OCI-LY7 (cell line): Measurements from ENCODE around the gene PTPRB. TPM values are rescaled to one million over a fixed set of nuclear protein-coding genes. Genes with fewer than 3 reads are reported as not detected.

Experiments
- BruUV-seq: library from RNA; stranded (reverse); fragments of 400-500 nt; replicated peaks from 2 replicates; lab custom pipeline; 2021; lab: Mats Ljungman, UMichigan
- CTCF ChIA-PET: fragments of 300-600 bp; sonication (Branson Sonifier 250); formaldehyde crosslinking; loops from one replicate; lab custom pipeline; 2022; ENCODE audit warnings: antibody characterized with exemption; ENCODE audit not compliant: unreplicated experiment; lab: Charles Lee
- POLR2A ChIA-PET: fragments of 300-600 bp; sonication (Branson Sonifier 250); formaldehyde crosslinking; loops from one replicate; lab custom pipeline; 2022; ENCODE audit warnings: antibody characterized with exemption; lab: Charles Lee
- DNase-seq: peaks from one replicate; pipeline ENCODE4 v3.0.0-alpha.2; 2015; ENCODE audit warnings: low spot score
- H2AFZ ChIP-seq: fragments of 200-600 bp; sonication (generic), shearing (Covaris generic); 2 replicates; pipeline ENCODE4 v1.6.1; 2014; ENCODE audit warnings: mild to moderate bottlenecking, antibody characterized with exemption, low read length, moderate library complexity
- H3K27ac ChIP-seq: fragments of 200-600 bp; sonication (generic); 2 replicates; pipeline ENCODE4 v1.5.1; 2014; ENCODE audit warnings: mixed run types, low read depth, mild to moderate bottlenecking, moderate library complexity, low read length, inconsistent platforms; ENCODE audit not compliant: poor library complexity, severe bottlenecking
- H3K36me3 ChIP-seq: fragments of 200-600 bp; sonication (generic); 2 replicates; pipeline ENCODE4 v1.6.1; 2014; ENCODE audit warnings: mild to moderate bottlenecking, antibody characterized with exemption, low read length, moderate library complexity, mixed read lengths; ENCODE audit not compliant: insufficient read depth
- H3K4me1 ChIP-seq: fragments of 200-600 bp; sonication (generic); 2 replicates; pipeline ENCODE4 v1.5.1; 2014; ENCODE audit warnings: mild to moderate bottlenecking, low read length; ENCODE audit not compliant: insufficient read depth, poor library complexity, severe bottlenecking
- H3K4me2 ChIP-seq: fragments of 200-600 bp; sonication (generic); 2 replicates; pipeline ENCODE4 v1.6.1; 2014; ENCODE audit warnings: mild to moderate bottlenecking, low read length
- H3K4me3 ChIP-seq: fragments of 200-600 bp; sonication (generic); 2 replicates; pipeline ENCODE4 v1.5.1; 2014; ENCODE audit warnings: mild to moderate bottlenecking, low read depth, low read length; ENCODE audit not compliant: poor library complexity, severe bottlenecking
- H3K79me2 ChIP-seq: fragments of 200-600 bp; sonication (generic); 2 replicates; pipeline ENCODE4 v1.6.1; 2016; ENCODE audit warnings: low read depth, mild to moderate bottlenecking, low read length, moderate library complexity, mixed read lengths; ENCODE audit not compliant: insufficient read depth
- H3K9me2 ChIP-seq: fragments of 200-600 bp; sonication (generic); 2 replicates; pipeline ENCODE4 v1.6.1; 2016; ENCODE audit warnings: mild to moderate bottlenecking, low read length, mixed read lengths; ENCODE audit not compliant: insufficient read depth
- H3K9me3 ChIP-seq: fragments of 200-600 bp; sonication (generic); 2 replicates; pipeline ENCODE4 v1.6.1; 2014; ENCODE audit warnings: mild to moderate bottlenecking, mixed run types, low read length, mixed read lengths
- H4K20me1 ChIP-seq: fragments of 200-600 bp; sonication (generic); 2 replicates; pipeline ENCODE4 v1.6.1; 2014; ENCODE audit warnings: mild to moderate bottlenecking, antibody characterized with exemption, low read length, moderate library complexity, mixed read lengths; ENCODE audit not compliant: insufficient read depth
- CTCF ChIP-seq: fragments of 200-600 bp; sonication (generic); conservative IDR thresholded peaks from 2 replicates; pipeline ENCODE4 v1.5.1; 2014; ENCODE audit warnings: mild to moderate bottlenecking, antibody characterized with exemption, low read length, moderate library complexity, mixed read lengths
- EZH2phosphoT487 ChIP-seq: fragments of 200-600 bp; sonication (generic); IDR thresholded peaks from 2 replicates; pipeline ENCODE4 v1.6.1; 2018; ENCODE audit warnings: low read depth, borderline replicate concordance, mild to moderate bottlenecking, mixed run types, antibody characterized with exemption, low read length, moderate library complexity, mixed read lengths
- intact Hi-C: fragments of 100-400 bp; cut with micrococcal nuclease; formaldehyde crosslinking; loops from one replicate; pipeline ENCODE4 v1.10.0; 2022; ENCODE audit not compliant: unreplicated experiment
- total RNA-seq, 2 experiments: library from RNA; depleted of rRNA in 1 of 2; stranded (reverse); fragments of >200 nt in 1 of 2; shearing (Covaris generic) in 1 of 2; gene quantifications; 2 replicates each; pipeline ENCODE4 v1.2.3, GENCODE V29; 2014 to 2022

PTPRB gene
- total RNA-seq, 2 experiments from 2014 or later = not detected

DNA sequence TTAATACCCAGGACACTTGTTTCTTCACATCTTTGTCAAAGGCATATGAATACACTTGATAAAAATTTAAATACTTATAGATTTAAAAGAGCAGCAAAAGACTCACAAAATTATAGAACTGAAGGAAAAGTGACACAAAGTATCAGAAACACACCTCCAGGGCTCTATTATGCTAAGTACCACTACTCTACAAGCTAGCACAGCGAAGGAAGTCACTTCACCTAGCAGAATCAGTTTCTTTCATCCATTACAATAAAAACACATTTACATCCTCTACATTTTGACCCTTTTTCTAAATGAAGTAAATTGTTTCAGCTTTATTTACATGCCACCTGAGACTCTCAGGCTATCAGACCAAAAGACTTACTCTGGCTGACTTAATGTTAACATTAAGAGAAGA, 26.6 kb upstream of the PTPRB start:
- no peak for DNase-seq
- Histone ChIP-seq H3K79me2 (no peaks in the 10 kb centered on the region), H3K4me3 (no peak overlapping the region), H4K20me1 (no peaks in the 10 kb centered on the region), H3K4me2 (no peak overlapping the region), H3K4me1 (no peaks in the 10 kb centered on the region), H3K9me3 (no peaks in the 10 kb centered on the region), H3K27ac (no peak overlapping the region), H3K36me3 (no peaks in the 10 kb centered on the region), H2AFZ (no peak overlapping the region), H3K9me2 (no peaks in the 10 kb centered on the region)
- ChIA-PET POLR2A (interaction anchor here (1.3 kb wide), 1 partner anchor 17 kb away, joined by 3 read pairs; no protein-coding TSS in a partner anchor), CTCF (no interaction called here)
- intact Hi-C loops = no loop called here
- TF ChIP-seq CTCF (no peak), EZH2phosphoT487 (no peak)
- BruUV-seq = no TSS peak

- Histone ChIP-seq H4K20me1 (no peaks in the 10 kb centered on the region), H3K9me2 (no peaks in the 10 kb centered on the region), H3K9me3 (no peaks in the 10 kb centered on the region), H3K4me1 (no peaks in the 10 kb centered on the region), H3K36me3 (no peaks in the 10 kb centered on the region), H3K27ac (no peak overlapping the region), H2AFZ (no peak overlapping the region), H3K4me2 (no peak overlapping the region), H3K4me3 (no peak overlapping the region), H3K79me2 (no peaks in the 10 kb centered on the region)
- intact Hi-C loops = no loop called here
- BruUV-seq = no TSS peak
- TF ChIP-seq EZH2phosphoT487 = no peak
- TF ChIP-seq CTCF = no peak
- no peak for DNase-seq
- ChIA-PET POLR2A (no interaction called here), CTCF (no interaction called here)
Observed at GRCh38 chr12:70661466-70662161, 24.4 kb upstream of the PTPRB start.

DNA sequence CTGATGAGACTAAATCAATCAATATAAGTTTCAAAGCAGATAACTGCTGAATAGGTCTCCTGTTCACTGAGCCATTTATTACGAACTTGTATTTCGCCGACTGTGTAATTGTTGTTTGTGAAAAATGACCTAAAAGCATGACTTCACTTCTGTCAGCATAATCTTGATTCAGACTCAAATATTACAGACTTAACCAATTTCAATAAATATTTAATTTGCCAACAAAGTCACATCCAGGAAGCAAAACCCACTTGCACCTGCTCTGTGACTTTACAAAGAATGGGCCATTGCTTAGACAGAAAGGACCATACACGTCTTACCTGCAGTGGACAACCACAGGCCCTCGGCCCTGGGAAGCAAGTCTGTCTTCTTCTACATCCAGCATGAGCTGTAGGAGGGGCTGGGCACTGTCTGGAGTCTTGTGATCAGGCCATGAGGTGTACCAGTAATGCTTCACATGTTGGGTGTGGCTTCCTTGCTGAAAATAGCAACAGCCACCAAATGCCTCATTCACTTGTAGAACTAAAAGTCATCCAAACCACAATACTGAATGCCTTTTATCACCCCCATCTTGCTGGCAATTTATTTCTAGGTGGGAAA, 23.5 kb upstream of the PTPRB start:
- no peaks in the 10 kb centered on the region for H3K9me2 ChIP-seq
- POLR2A ChIA-PET = no interaction called here
- CTCF ChIA-PET = no interaction called here
- H3K4me1 ChIP-seq = no peaks in the 10 kb centered on the region
- no TSS peak for BruUV-seq
- intact Hi-C loops = no loop called here
- no peak overlapping the region for H3K4me3 ChIP-seq
- H2AFZ ChIP-seq = no peak overlapping the region
- no peak for DNase-seq
- H3K79me2 ChIP-seq = no peaks in the 10 kb centered on the region
- no peaks in the 10 kb centered on the region for H4K20me1 ChIP-seq
- no peak for TF ChIP-seq EZH2phosphoT487
- no peak overlapping the region for H3K4me2 ChIP-seq
- H3K36me3 ChIP-seq = no peaks in the 10 kb centered on the region
- no peaks in the 10 kb centered on the region for H3K9me3 ChIP-seq
- no peak overlapping the region for H3K27ac ChIP-seq
